GM13977 (cell line): ENCODE results near the gene IL4.

Experiments used
- DNase-seq: peaks from one replicate; pipeline ENCODE4 v3.0.0; 2012; ENCODE audit warnings: low spot score
- in situ Hi-C: fragments of 300-500 bp; cut with MboI; formaldehyde crosslinking; loops from one replicate; pipeline ENCODE4 v1.12.0; 2022; ENCODE audit warnings: low sequenced_read_pairs, low pct_unique_long_range_greater_than_20kb, mixed read lengths, inconsistent platforms; ENCODE audit not compliant: unreplicated experiment
- TF ChIP-seq, protein P1 (sequence below): IDR thresholded peaks from 2 replicates; pipeline ENCODE4 v1.5.1; 2012; ENCODE audit warnings: mild to moderate bottlenecking, control low read depth; ENCODE audit not compliant: insufficient read depth; ENCODE audit errors: extremely low read depth, missing control alignments

IL4 gene

DNA sequence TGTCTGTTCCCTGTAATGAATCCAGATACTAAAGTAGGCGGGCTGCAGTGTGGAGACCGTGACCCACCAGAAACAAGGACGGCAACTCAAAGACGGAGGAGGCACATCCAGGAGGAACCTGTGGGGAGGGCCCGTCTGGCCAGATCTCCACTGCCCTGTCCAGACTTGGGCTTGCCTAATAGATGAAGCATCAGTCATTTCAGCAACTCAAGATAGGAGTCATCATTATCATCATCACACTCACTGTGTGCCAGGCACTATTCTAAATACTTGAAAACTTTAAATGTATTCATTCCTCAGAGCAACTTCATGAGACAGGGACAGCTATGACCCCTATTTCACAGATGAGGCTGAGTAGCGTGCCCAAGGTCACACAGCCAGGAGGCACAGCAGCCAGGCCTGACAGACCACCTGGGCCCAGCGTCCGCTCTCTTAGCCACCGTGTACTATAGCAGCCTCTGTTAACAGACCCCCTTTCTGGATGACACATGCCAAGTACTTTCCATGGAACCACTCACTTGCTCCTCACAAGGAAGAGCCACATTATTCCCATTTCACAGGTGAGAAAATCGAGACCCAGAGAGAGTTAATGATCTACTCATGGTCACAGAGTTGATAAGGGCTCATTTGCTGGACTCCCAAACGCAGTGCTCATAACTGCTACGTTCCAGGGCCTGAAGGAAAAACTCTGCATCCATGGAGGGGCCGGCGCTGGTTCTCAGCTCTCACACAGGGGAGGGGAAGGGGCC is 4.9 kb upstream of the IL4 start:
- no peak for DNase-seq
- TF ChIP-seq, protein P1, sequence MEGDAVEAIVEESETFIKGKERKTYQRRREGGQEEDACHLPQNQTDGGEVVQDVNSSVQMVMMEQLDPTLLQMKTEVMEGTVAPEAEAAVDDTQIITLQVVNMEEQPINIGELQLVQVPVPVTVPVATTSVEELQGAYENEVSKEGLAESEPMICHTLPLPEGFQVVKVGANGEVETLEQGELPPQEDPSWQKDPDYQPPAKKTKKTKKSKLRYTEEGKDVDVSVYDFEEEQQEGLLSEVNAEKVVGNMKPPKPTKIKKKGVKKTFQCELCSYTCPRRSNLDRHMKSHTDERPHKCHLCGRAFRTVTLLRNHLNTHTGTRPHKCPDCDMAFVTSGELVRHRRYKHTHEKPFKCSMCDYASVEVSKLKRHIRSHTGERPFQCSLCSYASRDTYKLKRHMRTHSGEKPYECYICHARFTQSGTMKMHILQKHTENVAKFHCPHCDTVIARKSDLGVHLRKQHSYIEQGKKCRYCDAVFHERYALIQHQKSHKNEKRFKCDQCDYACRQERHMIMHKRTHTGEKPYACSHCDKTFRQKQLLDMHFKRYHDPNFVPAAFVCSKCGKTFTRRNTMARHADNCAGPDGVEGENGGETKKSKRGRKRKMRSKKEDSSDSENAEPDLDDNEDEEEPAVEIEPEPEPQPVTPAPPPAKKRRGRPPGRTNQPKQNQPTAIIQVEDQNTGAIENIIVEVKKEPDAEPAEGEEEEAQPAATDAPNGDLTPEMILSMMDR = no peak
- in situ Hi-C loops = no loop called here

DNA sequence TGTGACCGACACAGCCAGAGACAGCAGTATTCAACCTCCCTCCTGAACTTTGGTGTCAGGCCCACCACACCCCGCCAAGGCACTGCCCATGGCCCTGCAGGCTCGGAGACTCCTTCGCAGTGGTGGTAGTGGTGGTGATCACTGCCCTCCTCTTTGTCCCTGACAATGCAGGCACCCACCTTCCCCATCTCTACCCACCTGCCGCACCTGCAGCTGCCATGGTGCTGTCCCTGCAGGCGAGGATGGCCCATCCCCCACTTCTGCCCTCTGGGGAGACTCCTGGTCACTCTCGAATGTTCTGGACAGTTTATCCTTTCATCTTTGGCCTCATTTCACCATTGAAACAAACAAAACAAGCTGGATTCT is 4.4 kb upstream of the IL4 start:
- no peak for DNase-seq
- TF ChIP-seq, protein P1 = no peak
- in situ Hi-C loops = no loop called here

DNA sequence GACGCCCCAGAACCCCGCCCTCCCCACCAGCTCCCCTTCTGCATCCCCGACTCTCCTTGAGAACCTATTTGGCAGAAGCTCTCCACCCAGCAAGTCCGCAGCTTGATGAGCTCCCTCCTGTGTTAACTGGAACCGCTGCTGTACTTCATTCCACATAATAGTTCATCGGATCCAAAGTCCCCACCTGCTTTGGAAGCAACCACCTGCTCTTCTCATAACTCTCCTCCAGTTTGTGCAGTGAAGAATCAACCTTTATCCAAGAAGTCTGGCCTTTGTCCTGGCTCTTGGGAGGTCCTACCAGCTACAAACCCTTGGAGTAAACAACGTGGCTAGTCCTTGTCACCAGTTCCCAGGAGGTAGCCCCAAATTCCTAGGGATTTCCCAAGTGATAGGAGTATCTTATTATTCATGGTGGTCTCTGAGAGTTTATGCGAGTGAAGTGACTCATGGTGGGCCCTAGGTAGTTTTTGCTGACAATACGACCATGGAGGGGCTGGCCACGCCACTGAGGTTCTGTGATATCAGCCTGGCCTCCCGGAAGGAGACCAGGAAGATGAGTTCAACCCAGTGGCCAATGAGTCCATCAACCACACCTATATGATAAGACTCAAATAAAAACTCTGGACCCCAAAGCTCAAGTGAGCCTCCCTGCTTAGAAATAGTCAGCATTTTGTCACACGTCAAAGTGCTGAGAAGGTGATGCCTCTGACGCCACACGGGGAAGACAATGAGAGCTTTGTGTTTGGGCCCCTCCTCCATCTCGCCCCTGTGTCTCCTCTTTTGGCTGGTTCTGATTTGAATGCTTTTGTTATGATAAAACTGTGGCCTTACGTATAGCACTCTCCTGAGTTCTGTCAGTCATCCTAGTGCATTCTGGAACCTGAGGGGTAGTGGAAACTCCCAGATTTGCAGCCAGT is 3.6 kb upstream of the IL4 start:
- TF ChIP-seq, protein P1 = no peak
- DNase-seq = no peak
- in situ Hi-C loops = no loop called here

DNA sequence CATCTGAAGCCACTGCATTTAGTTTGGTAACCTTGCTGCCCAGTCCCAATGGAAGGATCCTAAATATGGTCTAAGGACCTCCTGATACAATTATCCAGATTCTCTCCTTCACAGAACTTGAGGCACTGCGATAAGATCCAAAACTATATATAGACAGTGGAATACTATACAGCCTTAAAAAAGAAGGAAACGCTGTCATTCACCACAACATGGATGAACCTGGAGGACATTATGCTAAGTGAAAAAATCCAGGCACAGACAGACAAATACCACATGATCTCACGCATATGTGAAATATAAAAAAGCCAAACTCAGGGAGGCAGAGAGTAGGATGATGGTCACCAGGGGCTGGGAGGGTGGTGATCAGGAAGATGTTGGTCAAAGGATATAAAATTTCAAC is 2.8 kb upstream of the IL4 start:
- no peak for DNase-seq
- in situ Hi-C loops = no loop called here
- TF ChIP-seq, protein P1 = no peak

DNA sequence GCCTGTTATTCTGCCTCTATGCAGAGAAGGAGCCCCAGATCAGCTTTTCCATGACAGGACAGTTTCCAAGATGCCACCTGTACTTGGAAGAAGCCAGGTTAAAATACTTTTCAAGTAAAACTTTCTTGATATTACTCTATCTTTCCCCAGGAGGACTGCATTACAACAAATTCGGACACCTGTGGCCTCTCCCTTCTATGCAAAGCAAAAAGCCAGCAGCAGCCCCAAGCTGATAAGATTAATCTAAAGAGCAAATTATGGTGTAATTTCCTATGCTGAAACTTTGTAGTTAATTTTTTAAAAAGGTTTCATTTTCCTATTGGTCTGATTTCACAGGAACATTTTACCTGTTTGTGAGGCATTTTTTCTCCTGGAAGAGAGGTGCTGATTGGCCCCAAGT is 301 bp upstream of the IL4 start:
- TF ChIP-seq, protein P1 = no peak
- DNase-seq = no peak
- in situ Hi-C loops = no loop called here

DNA sequence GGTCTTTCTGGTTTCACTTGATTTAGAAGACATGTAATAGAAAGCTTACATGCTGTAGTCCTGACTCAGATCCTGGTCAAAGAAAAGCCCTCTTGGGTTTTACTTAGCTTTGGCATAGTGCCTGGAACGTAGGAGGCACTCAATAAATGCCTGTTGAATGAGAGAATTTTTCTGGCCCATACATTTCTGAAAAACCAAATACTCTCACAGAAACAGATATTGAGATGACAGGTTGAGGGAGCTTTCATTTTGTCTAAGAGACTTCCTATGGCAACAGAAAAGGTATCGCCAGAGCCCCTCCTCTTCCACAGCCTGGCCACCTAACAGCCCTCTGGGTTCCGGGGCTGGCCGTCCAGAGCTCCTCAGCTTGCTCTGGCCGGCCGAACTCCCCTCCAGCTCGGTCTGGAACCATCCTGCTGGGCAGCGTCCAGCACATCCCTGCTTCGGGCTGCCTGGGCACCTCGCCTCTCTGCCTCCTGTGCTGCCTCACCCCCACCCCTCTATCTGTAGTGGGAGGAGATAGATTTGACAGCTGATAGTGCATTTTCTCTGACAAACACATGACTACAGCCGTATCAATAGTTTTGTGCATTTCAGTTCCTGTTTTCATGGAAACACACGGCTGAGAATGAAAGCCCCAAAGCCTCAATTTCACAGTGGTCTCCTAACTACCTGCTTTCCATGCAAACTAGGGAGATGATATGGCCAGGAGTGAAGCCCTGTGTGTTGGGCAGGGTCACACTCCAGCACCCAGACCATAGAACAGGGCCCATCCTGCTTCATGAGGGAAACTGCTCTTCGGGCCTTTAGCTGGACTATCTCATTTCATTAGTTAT is 1.1 kb downstream of the IL4 start:
- TF ChIP-seq, protein P1 = no peak
- in situ Hi-C loops = no loop called here
- DNase-seq = peak; percentile 79
